PC-3 (cell line): ENCODE measurements around the gene VWA8. TPM values are rescaled to one million over a fixed set of nuclear protein-coding genes. Genes with fewer than 3 reads are reported as not detected.

ENCODE experiments used
- ATAC-seq: fragments of 200-7000 bp; cut with Tn5 transposase; 2 replicates; pipeline ENCODE4 v1.9.1; 2020; ENCODE audit warnings: mild to moderate bottlenecking, moderate library complexity
- BruUV-seq: library from RNA; stranded (reverse); fragments of 400-500 nt; replicated peaks from 2 replicates; lab custom pipeline; 2021; lab: Mats Ljungman, UMichigan
- CTCF ChIA-PET: fragments of 300-600 bp; sonication (Branson Sonifier 250); formaldehyde crosslinking; loops from one replicate; lab custom pipeline; 2022; ENCODE audit warnings: antibody characterized with exemption; lab: Charles Lee
- POLR2A ChIA-PET: fragments of 300-600 bp; sonication (Branson Sonifier 250); formaldehyde crosslinking; loops from one replicate; lab custom pipeline; 2022; ENCODE audit warnings: antibody characterized with exemption; ENCODE audit not compliant: unreplicated experiment; lab: Charles Lee
- DNase-seq: peaks from one replicate; pipeline ENCODE4 v3.0.0-alpha.2; 2015
- H2AFZ ChIP-seq: fragments of 300-600 bp; sonication (generic); 2 replicates; pipeline ENCODE4 v1.6.0; 2016; ENCODE audit warnings: antibody characterized with exemption, low read length
- H3F3A ChIP-seq: fragments of 300-600 bp; sonication (generic); one replicate; pipeline ENCODE4 v1.6.0; 2017; ENCODE audit warnings: antibody characterized with exemption, low read length, control low read depth, mild to moderate bottlenecking; ENCODE audit not compliant: unreplicated experiment
- H3K27ac ChIP-seq: fragments of 300-600 bp; sonication (generic); 2 replicates; pipeline ENCODE4 v1.5.1; 2016; ENCODE audit warnings: mild to moderate bottlenecking, low read length
- H3K27me3 ChIP-seq: fragments of 300-600 bp; sonication (generic); 2 replicates; pipeline ENCODE4 v1.6.1; 2016; ENCODE audit warnings: low read length, mixed read lengths
- H3K36me3 ChIP-seq: fragments of 300-600 bp; sonication (generic); 2 replicates; pipeline ENCODE4 v1.6.1; 2016; ENCODE audit warnings: low read depth, mixed run types, low read length, mixed read lengths
- H3K4me1 ChIP-seq: fragments of 300-600 bp; sonication (generic); 2 replicates; pipeline ENCODE4 v1.5.1; 2016; ENCODE audit warnings: low read length; ENCODE audit not compliant: insufficient read depth
- H3K4me2 ChIP-seq: fragments of 300-600 bp; sonication (generic); 2 replicates; pipeline ENCODE4 v1.6.0; 2016; ENCODE audit warnings: low read length
- H3K4me3 ChIP-seq: fragments of 300-600 bp; sonication (generic); 2 replicates; pipeline ENCODE4 v1.5.1; 2016; ENCODE audit warnings: mild to moderate bottlenecking, low read length, mixed read lengths
- H3K79me2 ChIP-seq: fragments of 300-600 bp; sonication (generic); 2 replicates; pipeline ENCODE4 v1.6.1; 2017; ENCODE audit warnings: low read length, mixed read lengths
- H3K9ac ChIP-seq: fragments of 300-600 bp; sonication (generic); 2 replicates; pipeline ENCODE4 v1.6.0; 2016; ENCODE audit warnings: mild to moderate bottlenecking, low read length
- H3K9me2 ChIP-seq: fragments of 300-600 bp; sonication (generic); replicated peaks from 2 replicates; pipeline ENCODE4 v1.6.1; 2016; ENCODE audit warnings: mixed run types, low read length, mixed read lengths
- H3K9me3 ChIP-seq: fragments of 300-600 bp; sonication (generic); 2 replicates; pipeline ENCODE4 v1.6.1; 2016; ENCODE audit warnings: low read length, mixed read lengths
- H4K20me1 ChIP-seq: fragments of 300-600 bp; sonication (generic); 2 replicates; pipeline ENCODE4 v1.6.1; 2016; ENCODE audit warnings: low read length, mixed read lengths
- EZH2 ChIP-seq: fragments of 300-600 bp; sonication (generic); IDR thresholded peaks from one replicate; pipeline ENCODE4 v1.6.1; 2017; ENCODE audit warnings: antibody characterized with exemption, mild to moderate bottlenecking, low read length; ENCODE audit not compliant: unreplicated experiment
- EZH2phosphoT487 ChIP-seq: fragments of 300-600 bp; sonication (generic); IDR thresholded peaks from 2 replicates; pipeline ENCODE4 v1.6.1; 2018; ENCODE audit warnings: mild to moderate bottlenecking, antibody characterized with exemption, low read length, borderline replicate concordance
- intact Hi-C: fragments of 100-400 bp; cut with micrococcal nuclease; formaldehyde crosslinking; loops from 2 replicates; pipeline ENCODE4 v1.9.0; 2023
- total RNA-seq: library from RNA; depleted of rRNA; stranded (reverse); fragments of >200 nt; gene quantifications from 2 replicates; pipeline ENCODE4 v1.2.3, GENCODE V29; 2014
- TF ChIP-seq, protein P1 (sequence below): fragments of 300-600 bp; sonication (generic); conservative IDR thresholded peaks from 2 replicates; pipeline ENCODE4 v1.5.1; 2017; ENCODE audit warnings: antibody characterized with exemption, low read depth, mild to moderate bottlenecking, low read length

VWA8 gene
- total RNA-seq, 1 experiment from 2014 or later: 10.0 TPM

DNA sequence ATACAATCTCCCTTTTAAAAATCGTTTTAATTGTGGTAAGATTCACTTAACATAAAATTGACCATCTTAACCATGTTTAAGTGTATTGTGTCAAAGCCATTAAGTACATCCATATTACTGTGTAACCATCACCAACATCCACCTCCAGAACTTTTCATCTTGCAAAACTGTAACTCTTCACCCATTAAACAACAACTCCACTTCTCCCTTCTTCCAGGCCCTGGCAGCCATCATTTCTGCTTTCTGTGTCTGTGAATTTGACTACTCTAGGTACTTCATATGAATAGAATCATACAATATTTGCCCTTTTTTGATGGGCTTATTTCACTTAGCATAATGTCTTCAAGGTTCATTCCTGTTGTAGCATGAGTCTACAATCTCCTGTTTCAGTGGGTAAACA, 36.5 kb upstream of the VWA8 start:
- H3K4me3 ChIP-seq: no peak overlapping the region
- H3K36me3 ChIP-seq: no peaks in the 10 kb centered on the region
- no peaks in the 10 kb centered on the region for H3K9me3 ChIP-seq
- intact Hi-C loops: no loop called here
- H3F3A ChIP-seq: no peaks in the 10 kb centered on the region
- no peak overlapping the region for H3K27ac ChIP-seq
- DNase-seq: no peak
- no peak overlapping the region for H2AFZ ChIP-seq
- TF ChIP-seq, protein P1, sequence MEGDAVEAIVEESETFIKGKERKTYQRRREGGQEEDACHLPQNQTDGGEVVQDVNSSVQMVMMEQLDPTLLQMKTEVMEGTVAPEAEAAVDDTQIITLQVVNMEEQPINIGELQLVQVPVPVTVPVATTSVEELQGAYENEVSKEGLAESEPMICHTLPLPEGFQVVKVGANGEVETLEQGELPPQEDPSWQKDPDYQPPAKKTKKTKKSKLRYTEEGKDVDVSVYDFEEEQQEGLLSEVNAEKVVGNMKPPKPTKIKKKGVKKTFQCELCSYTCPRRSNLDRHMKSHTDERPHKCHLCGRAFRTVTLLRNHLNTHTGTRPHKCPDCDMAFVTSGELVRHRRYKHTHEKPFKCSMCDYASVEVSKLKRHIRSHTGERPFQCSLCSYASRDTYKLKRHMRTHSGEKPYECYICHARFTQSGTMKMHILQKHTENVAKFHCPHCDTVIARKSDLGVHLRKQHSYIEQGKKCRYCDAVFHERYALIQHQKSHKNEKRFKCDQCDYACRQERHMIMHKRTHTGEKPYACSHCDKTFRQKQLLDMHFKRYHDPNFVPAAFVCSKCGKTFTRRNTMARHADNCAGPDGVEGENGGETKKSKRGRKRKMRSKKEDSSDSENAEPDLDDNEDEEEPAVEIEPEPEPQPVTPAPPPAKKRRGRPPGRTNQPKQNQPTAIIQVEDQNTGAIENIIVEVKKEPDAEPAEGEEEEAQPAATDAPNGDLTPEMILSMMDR: no peak
- TF ChIP-seq EZH2phosphoT487 (no peak), EZH2 (no peak)
- H3K9ac ChIP-seq: no peak overlapping the region
- ChIA-PET CTCF (no interaction called here), POLR2A (no interaction called here)
- no peaks in the 10 kb centered on the region for H4K20me1 ChIP-seq
- H3K27me3 ChIP-seq: no peaks in the 10 kb centered on the region
- ATAC-seq: no peak
- H3K4me1 ChIP-seq: no peaks in the 10 kb centered on the region; the same call in 1 of the 2 replicates
- no TSS peak for BruUV-seq
- H3K79me2 ChIP-seq: no peaks in the 10 kb centered on the region
- H3K4me2 ChIP-seq: no peak overlapping the region
- no peaks in the 10 kb centered on the region for H3K9me2 ChIP-seq

DNA sequence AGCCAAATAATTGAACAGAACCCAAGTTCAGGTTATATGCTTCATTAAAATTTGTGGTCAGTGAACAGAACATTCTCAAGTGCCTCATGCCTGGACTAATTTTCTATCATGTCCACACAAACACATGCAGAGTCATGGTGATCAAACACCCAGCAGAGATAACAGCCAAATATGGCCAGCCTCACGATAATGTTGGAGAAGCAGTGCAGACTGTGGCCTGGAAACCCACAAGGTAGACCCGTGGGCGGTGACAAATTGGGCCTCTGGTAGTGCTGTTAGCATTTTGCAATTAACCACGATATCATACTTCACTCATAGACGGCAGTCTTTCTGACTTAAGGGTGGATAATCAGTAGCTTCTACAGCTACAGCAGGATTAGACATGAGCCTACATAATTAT, 35.0 kb upstream of the VWA8 start:
- ATAC-seq: no peak
- H3K9me2 ChIP-seq: no peaks in the 10 kb centered on the region
- no TSS peak for BruUV-seq
- no peaks in the 10 kb centered on the region for H4K20me1 ChIP-seq
- no peaks in the 10 kb centered on the region for H3F3A ChIP-seq
- no peaks in the 10 kb centered on the region for H3K27me3 ChIP-seq
- H2AFZ ChIP-seq: peak overlapping the region; percentile 42; the same call in 1 of the 2 replicates
- no peaks in the 10 kb centered on the region for H3K4me1 ChIP-seq
- ChIA-PET POLR2A (no interaction called here), CTCF (no interaction called here)
- H3K27ac ChIP-seq: no peak overlapping the region
- intact Hi-C loops: no loop called here
- no peak overlapping the region for H3K4me3 ChIP-seq
- no peaks in the 10 kb centered on the region for H3K36me3 ChIP-seq
- DNase-seq: peak; percentile 6
- no peaks in the 10 kb centered on the region for H3K79me2 ChIP-seq
- no peak overlapping the region for H3K4me2 ChIP-seq
- no peak for TF ChIP-seq EZH2
- no peak for TF ChIP-seq EZH2phosphoT487
- TF ChIP-seq, protein P1: no peak
- no peak overlapping the region for H3K9ac ChIP-seq
- H3K9me3 ChIP-seq: no peaks in the 10 kb centered on the region

DNA sequence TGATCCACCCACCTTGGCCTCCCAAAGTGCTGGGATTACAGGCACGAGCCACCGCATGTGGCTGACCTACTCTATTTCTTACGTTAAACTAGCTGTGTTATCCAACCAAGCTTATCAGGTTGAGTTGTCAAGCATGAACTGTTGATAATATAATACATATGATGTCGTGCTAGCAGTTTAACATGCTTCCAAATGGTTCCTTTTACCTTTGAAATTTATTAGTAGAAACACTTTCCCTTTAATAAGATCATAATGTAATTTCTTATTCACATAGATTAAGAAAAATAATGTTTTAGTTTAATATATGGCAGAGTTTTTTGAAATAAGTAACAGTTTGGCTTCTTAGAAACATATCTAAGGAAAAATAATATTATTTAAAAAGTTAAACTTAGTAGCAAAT, 34.4 kb upstream of the VWA8 start:
- H3K4me1 ChIP-seq: no peaks in the 10 kb centered on the region
- DNase-seq (no peak), ATAC-seq (no peak)
- no peak overlapping the region for H3K9ac ChIP-seq
- no peaks in the 10 kb centered on the region for H3K9me3 ChIP-seq
- ChIA-PET CTCF (no interaction called here), POLR2A (no interaction called here)
- no peaks in the 10 kb centered on the region for H4K20me1 ChIP-seq
- intact Hi-C loops: no loop called here
- H3K4me2 ChIP-seq: no peak overlapping the region
- no peak overlapping the region for H3K4me3 ChIP-seq
- H3K9me2 ChIP-seq: no peaks in the 10 kb centered on the region
- H3K27ac ChIP-seq: no peak overlapping the region
- no TSS peak for BruUV-seq
- no peak for TF ChIP-seq EZH2phosphoT487
- no peak for TF ChIP-seq EZH2
- TF ChIP-seq, protein P1: no peak
- H3K36me3 ChIP-seq: no peaks in the 10 kb centered on the region
- no peaks in the 10 kb centered on the region for H3K27me3 ChIP-seq
- H2AFZ ChIP-seq: no peak overlapping the region
- no peaks in the 10 kb centered on the region for H3F3A ChIP-seq
- H3K79me2 ChIP-seq: no peaks in the 10 kb centered on the region
